ENCODE data around the gene TEX12.

DNA sequence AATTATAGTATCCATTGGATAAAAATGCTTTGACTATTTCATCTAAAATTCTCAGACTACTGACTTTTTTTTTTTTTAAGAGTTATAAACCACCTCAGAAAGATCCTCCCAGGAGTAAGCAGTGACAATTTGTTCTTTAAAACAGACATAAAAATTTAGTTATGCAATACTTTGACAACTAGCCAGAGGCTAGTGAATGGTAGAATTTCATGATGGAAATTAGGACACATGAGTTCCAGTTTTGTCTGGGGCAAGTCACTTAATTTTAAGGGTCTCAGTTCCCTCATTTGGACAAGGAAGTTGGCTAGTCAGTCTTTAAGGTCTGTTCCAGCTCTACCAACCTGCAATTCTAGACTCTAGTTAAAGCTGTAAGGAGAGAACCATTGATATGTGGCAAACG is 6.2 kb upstream of the TEX12 start:
- no peak for TF ChIP-seq POLR2A (IDR thresholded peaks at IDR 0.05)
- TF ChIP-seq, protein P1, sequence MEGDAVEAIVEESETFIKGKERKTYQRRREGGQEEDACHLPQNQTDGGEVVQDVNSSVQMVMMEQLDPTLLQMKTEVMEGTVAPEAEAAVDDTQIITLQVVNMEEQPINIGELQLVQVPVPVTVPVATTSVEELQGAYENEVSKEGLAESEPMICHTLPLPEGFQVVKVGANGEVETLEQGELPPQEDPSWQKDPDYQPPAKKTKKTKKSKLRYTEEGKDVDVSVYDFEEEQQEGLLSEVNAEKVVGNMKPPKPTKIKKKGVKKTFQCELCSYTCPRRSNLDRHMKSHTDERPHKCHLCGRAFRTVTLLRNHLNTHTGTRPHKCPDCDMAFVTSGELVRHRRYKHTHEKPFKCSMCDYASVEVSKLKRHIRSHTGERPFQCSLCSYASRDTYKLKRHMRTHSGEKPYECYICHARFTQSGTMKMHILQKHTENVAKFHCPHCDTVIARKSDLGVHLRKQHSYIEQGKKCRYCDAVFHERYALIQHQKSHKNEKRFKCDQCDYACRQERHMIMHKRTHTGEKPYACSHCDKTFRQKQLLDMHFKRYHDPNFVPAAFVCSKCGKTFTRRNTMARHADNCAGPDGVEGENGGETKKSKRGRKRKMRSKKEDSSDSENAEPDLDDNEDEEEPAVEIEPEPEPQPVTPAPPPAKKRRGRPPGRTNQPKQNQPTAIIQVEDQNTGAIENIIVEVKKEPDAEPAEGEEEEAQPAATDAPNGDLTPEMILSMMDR (IDR thresholded peaks at IDR 0.05): no peak

All from vagina (tissue), 2 donors.